Epithelial cell of esophagus (primary cell): Measurements from ENCODE around the gene NEUROG3.
"Not testable (repeated sequence)": the region's sequence is repeated elsewhere in the genome, so short reads cannot be mapped to it uniquely, and the experiment has no call there.

Experiments used
- DNase-seq: peaks from one replicate; pipeline ENCODE4 v3.0.0; 2010; ENCODE audit warnings: low read depth
- H3K4me3 ChIP-seq: 2 replicates; pipeline ENCODE4 v1.5.1; 2011; ENCODE audit warnings: mild to moderate bottlenecking, low read length, control low read depth
- TF ChIP-seq, protein P1 (sequence below): IDR thresholded peaks from 2 replicates; pipeline ENCODE4 v1.5.1; 2011; ENCODE audit warnings: low read depth, mild to moderate bottlenecking, low read length, control low read depth, inconsistent platforms; ENCODE audit not compliant: insufficient read depth; ENCODE audit errors: missing control alignments

Gene NEUROG3

DNA sequence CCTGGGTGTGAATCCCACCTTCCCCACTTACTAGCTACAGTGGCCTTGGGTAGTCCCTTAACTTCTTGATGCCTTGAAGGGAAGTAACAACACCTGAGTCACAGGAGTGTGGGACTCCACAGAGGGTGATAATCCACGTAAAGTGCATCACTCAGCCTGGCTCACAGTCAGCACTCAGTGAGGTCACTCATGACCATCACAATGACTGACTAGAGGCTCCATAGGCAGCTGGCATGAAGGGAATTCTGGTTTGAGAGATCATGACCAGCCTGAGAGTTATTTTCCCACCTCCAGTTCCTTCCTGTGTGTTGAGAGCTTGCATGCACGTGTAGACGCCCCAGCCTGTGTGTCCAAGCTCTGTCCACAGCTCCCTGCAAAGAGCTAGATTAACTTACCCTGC lies 34.8 kb downstream of the NEUROG3 start:
- H3K4me3 ChIP-seq, result no peak overlapping the region
- TF ChIP-seq, protein P1, sequence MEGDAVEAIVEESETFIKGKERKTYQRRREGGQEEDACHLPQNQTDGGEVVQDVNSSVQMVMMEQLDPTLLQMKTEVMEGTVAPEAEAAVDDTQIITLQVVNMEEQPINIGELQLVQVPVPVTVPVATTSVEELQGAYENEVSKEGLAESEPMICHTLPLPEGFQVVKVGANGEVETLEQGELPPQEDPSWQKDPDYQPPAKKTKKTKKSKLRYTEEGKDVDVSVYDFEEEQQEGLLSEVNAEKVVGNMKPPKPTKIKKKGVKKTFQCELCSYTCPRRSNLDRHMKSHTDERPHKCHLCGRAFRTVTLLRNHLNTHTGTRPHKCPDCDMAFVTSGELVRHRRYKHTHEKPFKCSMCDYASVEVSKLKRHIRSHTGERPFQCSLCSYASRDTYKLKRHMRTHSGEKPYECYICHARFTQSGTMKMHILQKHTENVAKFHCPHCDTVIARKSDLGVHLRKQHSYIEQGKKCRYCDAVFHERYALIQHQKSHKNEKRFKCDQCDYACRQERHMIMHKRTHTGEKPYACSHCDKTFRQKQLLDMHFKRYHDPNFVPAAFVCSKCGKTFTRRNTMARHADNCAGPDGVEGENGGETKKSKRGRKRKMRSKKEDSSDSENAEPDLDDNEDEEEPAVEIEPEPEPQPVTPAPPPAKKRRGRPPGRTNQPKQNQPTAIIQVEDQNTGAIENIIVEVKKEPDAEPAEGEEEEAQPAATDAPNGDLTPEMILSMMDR, result no peak
- peak; percentile 15 for DNase-seq

DNA sequence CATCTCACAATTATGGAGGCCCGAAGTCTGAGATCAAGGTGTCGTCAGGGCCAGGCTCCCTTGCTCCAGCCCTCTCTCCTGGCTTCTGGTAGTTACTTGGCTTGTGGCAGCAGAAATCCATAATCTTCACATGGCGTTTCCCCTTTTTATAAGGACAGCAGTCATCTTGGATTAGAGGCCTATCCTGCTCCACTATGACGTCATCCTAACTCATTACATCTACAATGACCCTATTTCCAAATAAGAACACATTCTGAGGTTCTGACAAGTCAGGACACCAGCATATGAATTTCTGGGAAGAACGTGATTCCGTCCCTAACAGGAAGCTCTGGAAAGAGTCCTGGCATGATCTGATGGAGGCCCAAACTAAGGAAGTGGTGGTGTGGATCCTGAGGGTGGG lies 35.8 kb downstream of the NEUROG3 start:
- no peak for DNase-seq
- TF ChIP-seq, protein P1, result no peak
- no peak overlapping the region for H3K4me3 ChIP-seq

DNA sequence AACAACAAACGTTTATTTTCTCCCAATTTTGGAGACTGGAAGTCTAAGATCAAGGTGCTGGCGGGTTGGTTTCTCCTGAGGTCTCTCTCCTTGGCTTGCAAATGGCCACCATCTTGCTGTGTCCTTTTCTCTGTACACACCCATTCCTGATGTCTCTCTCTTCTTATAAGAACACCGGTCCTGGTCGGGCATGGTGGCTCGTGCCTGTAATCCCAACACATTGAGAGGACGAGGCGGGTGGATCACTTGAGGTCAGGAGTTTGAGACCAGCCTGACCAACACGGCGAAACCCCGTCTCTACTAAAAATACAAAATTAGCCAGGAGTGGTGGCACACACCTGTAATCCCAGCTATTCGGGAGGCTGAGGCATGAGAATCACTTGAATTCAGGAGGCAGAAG lies 36.7 kb downstream of the NEUROG3 start:
- H3K4me3 ChIP-seq, DNase-seq: not testable (repeated sequence)

DNA sequence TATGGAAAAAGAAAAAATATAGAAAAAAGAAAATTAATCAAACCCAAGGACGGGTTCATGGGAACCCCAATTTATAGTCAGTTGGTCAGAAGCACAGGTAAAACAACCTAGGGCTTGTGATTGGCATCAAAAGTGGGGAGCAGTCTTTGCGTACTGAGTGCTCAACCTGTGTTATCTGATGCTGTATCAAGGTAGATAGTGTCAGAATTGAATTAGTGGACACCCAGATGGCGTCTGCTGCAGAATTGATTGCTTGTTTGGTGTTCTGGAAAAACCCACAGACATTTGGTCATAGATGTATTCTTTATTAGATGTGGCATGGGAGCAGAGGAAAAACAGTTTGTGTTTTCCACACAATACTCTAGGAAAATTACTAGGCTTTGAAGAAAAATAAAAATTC lies 39.6 kb downstream of the NEUROG3 start:
- DNase-seq, result no peak
- no peak overlapping the region for H3K4me3 ChIP-seq
- TF ChIP-seq, protein P1, result no peak

DNA sequence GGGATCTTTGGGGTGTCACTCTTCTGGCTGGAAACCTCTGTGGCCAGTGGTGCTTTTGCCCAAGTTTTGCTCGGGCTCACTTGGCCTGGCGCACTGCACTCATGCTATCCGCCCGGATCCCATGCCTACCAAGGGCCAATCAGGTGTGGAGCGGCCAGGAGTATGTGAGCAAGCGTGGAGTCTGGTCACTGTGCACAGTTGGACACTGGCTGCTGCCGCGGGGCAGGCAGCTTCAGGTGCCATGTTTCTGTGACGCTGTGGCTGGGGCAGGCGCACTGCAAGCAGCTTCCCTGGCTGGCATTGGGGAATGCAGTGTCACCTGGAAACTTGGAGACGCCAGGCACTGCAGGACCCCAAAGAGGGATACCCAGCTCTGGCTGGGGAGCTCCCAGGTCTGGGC lies 45.3 kb downstream of the NEUROG3 start:
- no peak for DNase-seq
- TF ChIP-seq, protein P1, result no peak
- H3K4me3 ChIP-seq, result no peak overlapping the region
